HG03457 (cell line): ENCODE results near the gene SH2D7.
"Not testable (repeated sequence)": the region's sequence is repeated elsewhere in the genome, so short reads cannot be mapped to it uniquely, and the experiment has no call there.

ENCODE experiments used
- ATAC-seq: cut with Tn5 transposase; IDR thresholded peaks from one replicate; pipeline ENCODE4 v1.9.1; 2021; ENCODE audit warnings: moderate number of reproducible peaks; ENCODE audit not compliant: unreplicated experiment

SH2D7 gene

GRCh38 chr15:78131295-78132061 is 39.1 kb downstream of the SH2D7 start, which contains the start of gene CIB2:
Gene CIB2, minus strand, starts transcription at chr15:78131445. Its CDS starts 230 bp downstream, at chr15:78131215.
- ATAC-seq, result no peak

- ATAC-seq, result no peak
Observed at GRCh38 chr15:78133801-78134200, 41.4 kb downstream of the SH2D7 start.

DNA sequence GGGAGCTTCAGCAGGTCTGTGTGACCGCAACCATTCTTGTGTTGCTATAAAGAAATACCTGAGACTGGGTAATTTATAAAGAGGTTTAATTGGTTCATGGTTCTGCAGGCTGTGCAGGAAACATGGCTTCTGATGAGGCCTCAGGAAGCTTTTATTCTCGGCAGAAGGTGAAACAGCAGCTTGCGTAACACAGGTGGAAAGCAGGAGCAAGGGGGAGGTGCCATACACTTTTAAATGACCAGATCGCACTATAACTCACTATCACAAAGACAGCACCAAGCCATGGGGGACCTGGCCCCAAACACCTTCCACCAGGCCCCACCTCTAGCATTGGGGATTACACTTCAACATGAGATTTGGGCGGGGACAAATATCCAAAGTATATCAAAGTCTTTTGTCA is 47.2 kb downstream of the SH2D7 start:
- ATAC-seq, result no peak

DNA sequence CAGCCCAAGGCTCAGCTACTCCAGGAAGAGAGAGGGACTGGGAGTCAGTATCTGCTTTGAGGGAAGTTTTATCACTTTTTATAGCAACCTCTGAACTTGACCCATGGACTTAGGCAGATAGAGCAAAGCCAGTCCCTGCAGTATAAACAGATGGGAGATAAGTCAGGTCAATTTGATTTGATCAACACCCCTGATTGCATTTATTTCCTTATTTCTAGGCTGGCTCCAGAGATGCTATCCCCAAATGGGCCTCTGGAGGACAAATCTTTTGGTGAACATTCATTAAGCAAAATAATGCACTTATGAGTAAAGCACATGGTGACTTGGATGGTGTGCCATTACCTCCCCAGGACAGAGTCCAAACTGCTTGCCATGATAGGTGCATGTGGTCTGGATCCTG is 47.9 kb downstream of the SH2D7 start:
- no peak for ATAC-seq

DNA sequence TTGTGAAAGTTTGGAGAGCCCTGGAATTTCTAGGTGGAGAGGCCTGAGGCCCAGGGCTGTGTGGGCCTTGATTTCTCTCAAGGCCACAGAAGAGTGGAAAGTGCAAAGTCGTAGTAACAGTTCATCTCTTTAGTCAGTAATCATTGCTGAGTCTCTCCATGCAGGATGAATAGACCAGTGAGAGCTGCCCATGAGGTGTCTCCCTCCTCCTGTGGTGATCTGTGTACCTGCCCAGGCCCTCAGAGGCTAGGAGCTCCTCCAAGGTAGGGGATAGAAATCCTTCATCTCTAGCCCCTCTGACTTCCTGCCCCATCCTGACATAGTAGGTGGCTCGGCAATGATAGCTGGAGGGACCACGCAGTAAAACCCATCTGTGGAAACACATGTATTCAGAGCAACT is 50.0 kb downstream of the SH2D7 start:
- ATAC-seq, result no peak

DNA sequence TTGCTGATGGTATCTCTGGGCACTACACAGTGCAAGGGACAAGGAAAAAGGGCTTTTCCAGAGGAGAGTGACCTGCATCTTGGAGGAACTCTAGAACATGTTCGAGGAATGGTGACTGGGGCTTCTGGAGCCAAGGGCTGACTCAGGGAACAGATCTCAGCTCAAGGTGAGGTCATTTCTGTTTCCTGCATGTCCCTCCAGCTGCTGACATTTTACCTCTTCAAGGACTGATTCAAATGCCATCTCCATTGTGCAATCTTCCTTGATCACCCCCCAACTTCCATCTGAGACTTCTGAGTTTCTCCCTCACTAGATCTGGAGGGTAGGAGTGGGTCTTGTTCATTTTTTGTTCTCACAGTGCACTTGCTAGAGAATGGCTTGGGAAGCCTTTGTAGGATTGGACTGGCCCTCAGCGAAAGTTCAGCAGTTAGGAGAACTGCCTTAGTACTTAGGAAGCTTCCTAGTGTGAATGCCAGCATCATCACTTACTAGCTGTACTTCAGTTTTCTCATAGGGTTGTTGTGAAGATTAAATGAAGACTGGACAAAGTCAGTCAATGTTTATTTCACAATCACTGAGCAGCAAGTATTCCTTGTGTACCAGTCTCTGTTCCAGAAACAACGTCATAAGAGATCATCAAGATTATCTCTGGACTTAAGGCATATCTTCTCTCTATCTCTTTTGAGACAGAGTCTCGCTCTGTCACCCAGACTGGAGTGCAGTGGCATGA is 54.2 kb downstream of the SH2D7 start:
- no peak for ATAC-seq

DNA sequence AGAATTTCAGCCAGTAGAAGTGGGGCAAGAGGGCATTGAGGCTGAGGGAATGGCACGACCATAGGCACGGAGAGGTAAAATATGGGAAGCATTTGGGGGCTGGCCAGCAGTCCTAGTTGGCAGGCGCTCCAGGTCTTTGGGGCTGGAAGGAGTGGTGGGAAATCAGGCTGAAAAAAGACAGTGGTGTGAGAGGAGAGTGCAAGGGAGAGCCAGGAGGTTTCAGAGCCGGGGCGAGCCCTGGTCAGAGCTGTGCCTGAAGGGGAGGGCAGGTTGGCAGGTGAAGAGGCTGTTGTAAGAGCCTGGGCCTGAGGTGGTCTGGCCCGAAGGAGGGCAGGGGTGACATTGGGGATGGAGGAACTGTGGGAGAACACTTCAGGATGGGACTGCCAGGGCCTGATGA is 55.2 kb downstream of the SH2D7 start:
- ATAC-seq, result no peak

- no peak for ATAC-seq
Observed at GRCh38 chr15:78148392-78149067, 56.2 kb downstream of the SH2D7 start.

DNA sequence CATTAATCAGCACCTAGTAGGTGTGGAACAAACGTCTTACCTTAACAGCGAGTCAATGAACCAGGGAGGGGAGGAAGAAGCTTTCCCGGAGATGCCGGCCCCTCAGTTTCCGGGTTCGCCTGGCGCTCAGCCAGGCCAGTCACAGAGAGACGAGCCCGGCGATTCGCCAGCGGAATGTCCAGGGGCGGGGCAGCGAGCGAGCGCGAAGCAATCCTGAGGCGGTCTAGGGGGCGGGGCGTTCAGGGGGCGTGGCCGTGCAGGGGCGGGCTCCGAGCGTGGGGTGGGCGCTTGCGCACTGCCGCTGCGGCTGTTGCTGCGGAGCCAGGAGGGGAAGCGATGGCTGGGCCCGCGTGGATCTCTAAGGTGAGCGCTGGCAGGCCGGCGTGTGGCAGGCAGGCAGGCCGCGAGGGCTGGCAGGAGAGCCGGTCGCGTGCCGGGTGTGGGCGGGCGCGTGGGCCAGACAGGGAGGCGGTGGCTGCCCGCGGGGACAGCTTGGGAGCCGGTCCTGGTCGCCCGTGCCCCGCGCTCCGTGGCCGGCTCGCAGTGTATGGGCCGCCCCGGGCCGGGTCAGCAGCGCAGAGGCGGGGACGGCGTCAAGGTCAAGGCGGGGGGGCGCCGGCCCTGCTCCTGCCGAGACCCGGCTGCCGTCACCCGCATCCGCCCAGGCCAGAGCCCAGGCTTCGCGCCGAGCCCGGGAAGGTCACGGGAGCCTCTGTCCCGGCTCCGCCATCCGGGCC is 56.9 kb downstream of the SH2D7 start, which contains the start of gene IDH3A:
IDH3A (plus strand) TSS at position 295 of the 737 bp plus-strand sequence; CDS start at position 337, 42 bp downstream.
- peak; percentile 58 for ATAC-seq

DNA sequence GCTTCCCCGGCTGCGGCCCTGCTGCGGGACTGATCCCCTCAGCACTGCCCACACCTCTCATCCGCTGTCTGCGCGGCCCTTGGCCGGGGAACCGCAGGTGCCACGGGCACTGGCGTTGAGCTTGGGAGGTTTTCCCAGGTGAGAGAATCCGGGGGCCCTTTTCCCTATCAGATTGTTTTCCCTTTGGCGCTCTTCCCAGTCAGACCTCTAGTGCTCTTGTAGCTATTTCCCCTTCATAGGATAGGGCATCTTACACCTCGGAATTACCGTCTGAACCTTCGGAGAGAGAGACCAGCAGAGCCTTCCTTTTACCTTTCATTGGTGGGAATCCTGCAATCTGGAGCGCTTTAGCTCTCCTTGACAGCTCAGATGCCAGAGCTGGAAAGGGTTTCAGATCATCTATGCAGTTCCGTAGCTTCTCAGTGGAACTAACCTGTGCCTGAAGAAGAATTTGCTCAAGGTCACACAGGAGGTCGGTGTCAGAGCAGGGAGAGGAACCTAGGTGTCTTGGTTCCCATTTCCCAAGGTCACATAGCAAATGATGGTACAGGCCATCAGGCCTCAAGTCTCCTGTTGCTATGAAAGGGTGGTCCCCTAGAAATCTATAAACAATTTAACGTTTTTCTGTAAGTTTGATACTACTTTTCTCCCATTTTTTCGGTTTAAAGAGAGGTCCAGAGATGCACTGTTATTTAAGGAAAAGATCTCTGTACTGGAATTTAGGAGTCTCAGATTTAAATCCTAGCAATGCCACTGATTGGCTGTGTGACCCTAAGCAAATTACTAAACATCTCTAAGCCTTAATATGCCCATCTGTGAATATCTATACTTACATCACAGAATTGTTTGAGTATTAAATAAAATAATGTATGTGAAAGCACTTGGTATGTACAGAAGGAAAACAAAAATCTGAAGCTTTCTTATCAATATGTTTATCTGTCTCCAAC is 57.7 kb downstream of the SH2D7 start:
- ATAC-seq, result no peak

- not testable (repeated sequence) for ATAC-seq
Observed at GRCh38 chr15:78151075-78151474, 58.7 kb downstream of the SH2D7 start.
